GM10266 (cell line): ENCODE measurements around the gene CEACAM16.
"Not testable (repeated sequence)": the region's sequence is repeated elsewhere in the genome, so short reads cannot be mapped to it uniquely, and the experiment has no call there.

ENCODE experiments used
- DNase-seq: peaks from one replicate; pipeline ENCODE4 v3.0.0; 2012; ENCODE audit errors: extremely low spot score
- CTCF ChIP-seq: IDR thresholded peaks from 2 replicates; pipeline ENCODE4 v1.5.1; 2012; ENCODE audit warnings: mild to moderate bottlenecking, low read depth; ENCODE audit not compliant: control insufficient read depth, insufficient read depth; ENCODE audit errors: missing control alignments

Gene CEACAM16

DNA sequence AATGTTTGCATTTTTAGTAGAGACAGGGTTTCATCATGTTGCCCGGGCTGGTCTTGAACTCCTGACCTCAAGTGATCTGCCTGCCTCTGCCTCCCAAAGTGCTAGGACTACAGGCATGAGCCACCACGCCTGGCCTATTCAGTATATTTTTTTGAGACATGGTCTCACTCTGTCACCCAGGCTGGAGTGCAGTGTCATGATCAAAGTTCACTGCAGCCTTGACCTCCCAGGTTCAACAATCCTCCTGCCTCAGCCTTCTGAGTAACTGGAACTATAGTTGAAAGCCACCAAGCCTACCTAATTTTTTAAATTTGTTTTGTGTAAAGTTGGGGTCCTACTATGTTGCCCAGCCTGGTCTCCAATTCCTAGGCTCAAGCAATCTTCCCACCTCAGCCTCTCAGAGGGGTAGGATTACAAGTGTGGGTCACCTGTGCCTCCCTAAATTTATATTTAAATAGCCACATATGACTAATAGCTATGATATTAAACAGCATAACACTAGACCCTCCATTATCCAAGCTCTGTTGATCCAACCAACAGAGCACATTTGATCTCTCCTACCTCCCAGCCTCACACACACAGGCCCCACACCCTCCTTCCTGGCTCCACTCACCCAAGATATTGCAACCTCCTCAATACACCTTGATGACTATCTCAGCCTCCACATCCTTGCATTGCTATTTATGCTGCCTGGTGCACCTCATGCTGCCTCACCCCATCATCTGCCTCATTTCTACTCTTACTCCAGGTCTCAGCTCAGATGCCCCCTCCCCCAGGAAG is 29.8 kb upstream of the CEACAM16 start:
- no peak for DNase-seq
- no peak for TF ChIP-seq CTCF

DNA sequence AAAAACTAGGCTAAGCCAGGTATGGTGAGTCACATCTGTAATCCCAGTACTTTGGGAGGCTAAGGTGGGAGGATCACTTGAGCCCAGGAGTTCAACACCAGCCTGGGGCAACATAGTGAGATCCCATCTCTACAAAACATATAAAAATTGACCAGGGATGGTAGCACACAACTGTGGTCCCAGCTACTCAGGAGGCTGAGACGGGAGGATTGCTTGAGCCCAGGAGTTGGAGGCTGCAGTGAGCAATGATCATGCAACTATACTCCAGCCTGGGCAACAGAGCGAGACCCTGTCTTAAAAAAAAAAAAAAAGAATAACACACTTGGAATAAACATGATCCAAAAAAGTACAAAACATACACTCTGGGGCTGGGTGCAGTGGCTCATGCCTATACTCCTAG is 28.9 kb upstream of the CEACAM16 start:
- not testable (repeated sequence) for DNase-seq

DNA sequence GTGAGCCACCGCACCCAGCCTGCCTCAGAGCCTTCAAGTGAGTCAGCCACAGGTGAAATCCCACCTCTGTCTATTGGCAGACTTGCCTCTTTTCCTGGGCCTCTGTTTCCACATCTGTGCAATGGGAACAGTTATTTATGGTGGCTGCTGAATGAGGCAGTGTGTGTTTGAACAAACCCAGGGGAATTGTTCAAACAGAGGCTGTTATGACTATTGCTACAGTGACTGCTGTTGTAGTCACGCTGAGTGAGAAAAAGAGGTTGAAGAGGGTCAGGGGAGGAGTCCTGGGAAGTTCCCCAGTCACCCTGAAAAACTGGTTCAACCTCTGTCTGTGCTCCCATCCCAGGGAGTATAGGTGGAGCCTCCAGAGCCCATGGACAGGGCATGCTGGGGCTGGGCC is 27.6 kb upstream of the CEACAM16 start, which contains the start of gene CEACAM19:
Gene CEACAM19, plus strand, starts transcription at position 83 of the 400 bp plus-strand sequence. CDS start 450 bp downstream, outside the sequence.
- DNase-seq: peak; percentile 40

DNA sequence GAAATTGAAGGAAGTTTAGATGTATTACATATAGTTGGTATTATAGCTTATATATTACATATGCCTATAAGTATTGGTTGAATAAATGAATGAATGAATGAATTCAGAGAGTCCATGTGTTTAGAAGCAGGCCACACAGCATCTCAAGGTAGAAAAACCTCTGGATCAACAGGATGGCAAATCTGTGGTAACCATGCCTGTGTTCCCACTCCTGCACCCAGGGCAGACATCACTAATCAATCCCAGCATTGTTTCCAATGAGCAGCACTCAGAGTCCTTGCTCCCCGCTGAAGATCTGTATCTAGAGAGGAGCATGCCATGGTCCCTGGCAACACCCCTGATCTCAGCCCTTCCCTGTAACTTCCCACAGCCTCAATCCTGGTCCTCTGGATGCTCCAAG is 26.7 kb upstream of the CEACAM16 start:
- no peak for TF ChIP-seq CTCF
- DNase-seq: no peak

More for the DNA sequence above, 27.6 kb upstream of the CEACAM16 start, which contains the start of gene CEACAM19:
- TF ChIP-seq CTCF: no peak

GRCh38 chr19:44673510-44673909 is 25.4 kb upstream of the CEACAM16 start:
- TF ChIP-seq CTCF: no peak
- no peak for DNase-seq

DNA sequence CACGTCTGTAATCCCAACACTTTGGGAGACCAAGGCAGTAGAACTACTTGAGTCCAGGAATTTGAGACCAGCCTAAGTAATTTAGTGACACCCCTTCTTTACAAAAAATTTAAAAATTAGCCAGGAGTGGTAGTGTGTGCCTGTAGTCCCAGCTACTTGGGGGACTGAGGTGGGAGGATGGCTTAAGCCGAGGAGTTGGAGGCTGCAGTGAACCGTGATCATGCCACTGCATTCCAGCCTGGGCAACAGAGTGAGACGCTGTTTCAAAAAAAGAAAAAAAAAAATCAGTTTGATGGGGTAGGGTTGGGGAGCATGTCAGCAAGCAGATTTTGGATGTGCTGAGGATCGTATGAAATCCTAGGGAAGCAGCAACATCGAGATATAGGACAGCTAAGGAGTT is 23.4 kb upstream of the CEACAM16 start:
- DNase-seq: no peak
- no peak for TF ChIP-seq CTCF

GRCh38 chr19:44677019-44677811 is 21.7 kb upstream of the CEACAM16 start:
- no peak for DNase-seq
- TF ChIP-seq CTCF: no peak

GRCh38 chr19:44680536-44680935 is 18.4 kb upstream of the CEACAM16 start:
- no peak for TF ChIP-seq CTCF
- DNase-seq: no peak
